GM18499 (cell line): ENCODE measurements around the gene ZXDA.
"Not testable (repeated sequence)": the region's sequence is repeated elsewhere in the genome, so short reads cannot be mapped to it uniquely, and the experiment has no call there.

Experiments used
- ATAC-seq: cut with Tn5 transposase; IDR thresholded peaks from one replicate; pipeline ENCODE4 v1.9.1; 2021; ENCODE audit warnings: moderate number of reproducible peaks; ENCODE audit not compliant: insufficient read depth, unreplicated experiment

The ZXDA gene

GRCh38 chrX:57910287-57910912 is at the start of gene ZXDA:
Gene ZXDA, minus strand, starts transcription at chrX:57910458. Its CDS starts 38 bp downstream, at chrX:57910420.
- ATAC-seq: peak; percentile 40

- ATAC-seq: no peak
Measured at GRCh38 chrX:57952320-57952678, 42.0 kb upstream of the ZXDA start.

- ATAC-seq: no peak
Measured at GRCh38 chrX:57951666-57952319, 41.5 kb upstream of the ZXDA start.

- no peak for ATAC-seq
Measured at GRCh38 chrX:57933321-57933720, 23.1 kb upstream of the ZXDA start.

GRCh38 chrX:57932266-57932665 is 22.0 kb upstream of the ZXDA start:
- ATAC-seq: no peak

GRCh38 chrX:57930051-57930450 is 19.8 kb upstream of the ZXDA start:
- ATAC-seq: no peak

GRCh38 chrX:57929373-57929772 is 19.1 kb upstream of the ZXDA start:
- ATAC-seq: no peak

- no peak for ATAC-seq
Measured at GRCh38 chrX:57925806-57926205, 15.5 kb upstream of the ZXDA start.

- ATAC-seq: no peak
Measured at GRCh38 chrX:57918750-57919436, 8.6 kb upstream of the ZXDA start.

- ATAC-seq: no peak
Measured at GRCh38 chrX:57915680-57916079, 5.4 kb upstream of the ZXDA start.

- ATAC-seq: peak; percentile 38
Measured at GRCh38 chrX:57909595-57910286, 517 bp downstream of the ZXDA start.

GRCh38 chrX:57908972-57909594 is 1.2 kb downstream of the ZXDA start:
- not testable (repeated sequence) for ATAC-seq

- no peak for ATAC-seq
Measured at GRCh38 chrX:57906790-57907189, 3.5 kb downstream of the ZXDA start.

GRCh38 chrX:57905141-57905540 is 5.1 kb downstream of the ZXDA start:
- ATAC-seq: no peak

GRCh38 chrX:57904176-57904880 is 5.9 kb downstream of the ZXDA start:
- no peak for ATAC-seq

GRCh38 chrX:57902633-57903032 is 7.6 kb downstream of the ZXDA start:
- ATAC-seq: no peak

- ATAC-seq: no peak
Measured at GRCh38 chrX:57901466-57901865, 8.8 kb downstream of the ZXDA start.

- ATAC-seq: no peak
Measured at GRCh38 chrX:57900975-57901374, 9.3 kb downstream of the ZXDA start.

GRCh38 chrX:57899906-57900305 is 10.4 kb downstream of the ZXDA start:
- ATAC-seq: no peak

GRCh38 chrX:57899064-57899463 is 11.2 kb downstream of the ZXDA start:
- ATAC-seq: no peak
